GM19240 (cell line): ENCODE measurements around the gene APLP1.
A peak's percentile ranks its signal among the peaks of the same experiment; 100 is the strongest.
"Not testable (repeated sequence)": the region's sequence is repeated elsewhere in the genome, so short reads cannot be mapped to it uniquely, and the experiment has no call there.

ENCODE experiments used
- DNase-seq: peaks from one replicate; pipeline ENCODE4 v3.0.0; 2011; ENCODE audit warnings: low spot score; ENCODE audit not compliant: insufficient read length

APLP1 gene

GRCh38 chr19:35868172-35868822 is at the start of gene APLP1:
TSS of gene APLP1 (plus strand) at chr19:35868574. CDS start at chr19:35868637, 63 bp downstream.
- DNase-seq, result no peak

- DNase-seq, result no peak
These were observed 45.8 kb upstream of the APLP1 start for GRCh38 chr19:35822579-35822978.

- DNase-seq, result no peak
These were observed 44.2 kb upstream of the APLP1 start for GRCh38 chr19:35824150-35824549.

- DNase-seq, result peak; percentile 53
These were observed 39.6 kb upstream of the APLP1 start for GRCh38 chr19:35828692-35829301.

GRCh38 chr19:35830986-35831385 is 37.4 kb upstream of the APLP1 start:
- DNase-seq, result no peak

GRCh38 chr19:35832054-35832453 is 36.3 kb upstream of the APLP1 start:
- no peak for DNase-seq

GRCh38 chr19:35833972-35834371 is 34.4 kb upstream of the APLP1 start:
- DNase-seq, result no peak

GRCh38 chr19:35836096-35836495 is 32.3 kb upstream of the APLP1 start:
- DNase-seq, result not testable (repeated sequence)

GRCh38 chr19:35841961-35842595 is 26.3 kb upstream of the APLP1 start:
- DNase-seq, result no peak

GRCh38 chr19:35842666-35843272 is 25.6 kb upstream of the APLP1 start:
- DNase-seq, result no peak

- DNase-seq, result no peak
These were observed 24.5 kb upstream of the APLP1 start for GRCh38 chr19:35843676-35844481.

- DNase-seq, result no peak
These were observed 23.7 kb upstream of the APLP1 start for GRCh38 chr19:35844482-35845214.

GRCh38 chr19:35845215-35846037 is 22.9 kb upstream of the APLP1 start:
- DNase-seq, result no peak

- no peak for DNase-seq
These were observed 22.2 kb upstream of the APLP1 start for GRCh38 chr19:35846038-35846668.

GRCh38 chr19:35847911-35848310 is 20.5 kb upstream of the APLP1 start:
- DNase-seq, result no peak

GRCh38 chr19:35848486-35848885 is 19.9 kb upstream of the APLP1 start:
- DNase-seq, result no peak

- no peak for DNase-seq
These were observed 19.4 kb upstream of the APLP1 start for GRCh38 chr19:35848919-35849505.

- no peak for DNase-seq
These were observed 17.0 kb upstream of the APLP1 start for GRCh38 chr19:35851213-35852028.
